ENCODE data around the gene STX8.

Gene STX8

DNA sequence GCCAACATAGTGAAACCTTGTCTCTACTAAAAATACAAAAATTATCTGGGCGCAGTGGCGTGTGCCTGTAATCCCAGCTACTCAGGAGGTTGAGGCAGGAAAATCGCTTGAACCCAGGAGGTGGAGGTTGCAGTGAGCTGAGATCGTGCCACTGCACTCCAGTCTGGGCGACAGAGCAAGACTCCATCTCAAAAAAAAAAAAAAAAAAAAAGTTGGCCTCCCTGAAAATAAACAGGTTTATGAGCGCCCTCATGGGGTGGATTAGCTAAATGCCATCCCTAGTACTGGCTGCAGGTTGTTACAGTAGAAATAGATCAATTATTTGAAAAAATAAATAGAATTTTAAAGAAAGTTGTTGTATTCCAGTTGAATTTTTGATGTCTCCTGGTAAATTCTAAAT lies 20.9 kb downstream of the STX8 start:
- peak; percentile 30 for DNase-seq (ENCODE audit: low spot score)

GRCh38 chr17:9553596-9553995 lies 22.0 kb downstream of the STX8 start:
- no peak for DNase-seq (ENCODE audit: low spot score)

DNA sequence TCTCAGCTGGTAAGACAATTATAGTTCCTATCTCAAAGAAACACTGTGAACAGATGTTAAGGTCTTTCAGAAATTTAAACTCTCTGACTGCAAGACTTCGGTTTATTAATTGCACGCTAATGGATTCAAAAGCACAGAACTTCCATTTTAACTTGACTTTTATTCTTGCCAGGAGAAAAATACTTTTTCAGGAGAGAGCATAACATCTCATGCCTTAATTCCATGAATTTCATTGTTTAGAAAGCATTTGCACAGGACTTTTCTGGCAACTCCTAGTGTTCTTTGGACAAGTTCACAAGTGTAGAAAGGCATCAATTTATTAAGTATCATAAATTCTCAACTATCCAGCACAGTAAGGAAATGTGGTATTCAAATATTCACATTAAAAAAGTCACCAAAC lies 22.4 kb downstream of the STX8 start:
- DNase-seq (ENCODE audit: low spot score): no peak

- no peak for DNase-seq (ENCODE audit: low spot score)
These were observed 26.4 kb downstream of the STX8 start for GRCh38 chr17:9549215-9549614.

DNA sequence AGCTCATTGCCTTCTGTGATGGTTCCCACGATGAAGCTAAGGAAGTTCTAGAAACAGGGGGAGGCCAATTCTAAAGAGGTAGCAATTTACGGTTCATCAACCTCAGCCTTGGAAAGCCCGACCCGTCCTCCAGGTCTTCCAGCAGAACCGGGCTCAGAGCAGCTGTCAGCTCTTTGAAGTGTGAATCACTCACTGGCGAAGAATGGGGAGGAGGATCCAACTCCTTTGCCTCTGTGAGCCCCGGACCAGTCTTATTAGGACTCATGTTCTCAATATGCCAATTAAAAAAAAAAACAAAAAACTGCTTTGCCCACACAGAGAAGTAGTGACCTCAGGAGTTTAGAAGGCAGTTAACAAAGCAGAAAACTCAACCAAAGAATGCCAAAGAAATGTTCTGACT lies 31.4 kb downstream of the STX8 start:
- no peak for DNase-seq (ENCODE audit: low spot score)

- DNase-seq (ENCODE audit: low spot score): no peak
These were observed 33.9 kb downstream of the STX8 start for GRCh38 chr17:9541718-9542117.

DNA sequence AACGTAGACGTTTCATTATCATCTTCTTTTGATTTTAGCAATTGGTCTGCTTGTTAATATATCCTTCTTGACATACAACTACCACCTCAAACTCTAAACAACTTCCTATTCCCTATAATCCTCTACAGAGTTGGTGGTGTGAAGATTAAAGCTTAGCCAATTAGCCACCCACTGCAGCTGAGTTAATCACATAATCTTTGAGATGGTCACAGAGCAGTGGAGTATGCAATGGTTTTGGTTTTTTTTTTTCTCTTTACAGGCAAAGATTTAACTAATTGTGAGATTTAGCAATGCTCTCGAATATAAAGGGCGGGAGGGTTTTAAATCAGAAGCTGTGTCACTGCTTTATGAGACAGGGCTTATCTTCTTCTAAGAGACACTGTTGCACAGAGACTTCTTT lies 37.0 kb downstream of the STX8 start:
- DNase-seq (ENCODE audit: low spot score): no peak

DNA sequence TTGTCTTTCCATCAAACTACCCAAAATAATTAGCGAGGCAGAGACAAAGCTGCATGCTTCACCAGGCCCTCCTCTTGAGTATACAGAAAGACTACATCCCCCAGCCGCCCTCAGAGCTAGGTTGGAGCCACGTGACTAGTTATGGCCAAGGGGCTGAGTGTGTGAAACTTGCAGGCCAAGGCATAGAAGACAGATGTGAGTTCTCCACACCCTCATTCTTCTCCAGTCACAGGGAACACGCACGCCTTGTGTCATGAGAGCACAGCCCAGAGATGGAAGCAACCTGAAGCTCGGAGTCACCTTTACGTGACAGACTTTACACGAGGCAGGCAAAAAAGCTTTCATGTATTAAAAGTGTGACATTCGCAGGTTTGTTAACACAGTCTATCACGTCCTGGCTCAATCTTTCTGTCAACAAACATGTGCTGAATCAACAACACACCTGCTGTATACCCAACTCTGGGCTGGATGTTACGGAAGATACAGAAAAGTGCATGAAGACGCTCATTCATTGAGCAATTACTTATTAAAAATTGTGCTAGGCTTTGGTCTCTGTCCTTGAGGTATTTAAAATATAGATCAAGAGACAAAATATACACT lies 38.3 kb downstream of the STX8 start:
- no peak for DNase-seq (ENCODE audit: low spot score)

GRCh38 chr17:9536061-9536460 lies 39.6 kb downstream of the STX8 start:
- no peak for DNase-seq (ENCODE audit: low spot score)

DNA sequence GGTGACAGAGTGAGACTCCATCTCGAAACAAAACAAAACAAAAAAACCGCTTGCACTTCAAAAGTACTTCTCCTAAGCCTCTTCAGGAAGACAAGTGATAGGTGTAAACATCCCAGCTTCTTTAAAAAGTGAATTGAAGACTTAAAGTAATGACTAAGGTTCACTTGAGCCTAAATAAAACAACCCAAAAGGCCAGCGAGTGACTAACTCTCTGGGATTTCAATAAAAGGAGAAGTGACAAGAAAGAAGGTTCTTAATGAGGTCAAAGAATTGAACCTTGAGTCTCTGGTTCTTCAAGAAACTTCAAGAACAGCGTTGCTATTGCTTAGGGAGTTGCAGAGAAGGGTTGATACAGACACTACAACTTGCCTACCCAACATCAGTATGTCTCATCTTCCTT lies 42.2 kb downstream of the STX8 start:
- no peak for DNase-seq (ENCODE audit: low spot score)

DNA sequence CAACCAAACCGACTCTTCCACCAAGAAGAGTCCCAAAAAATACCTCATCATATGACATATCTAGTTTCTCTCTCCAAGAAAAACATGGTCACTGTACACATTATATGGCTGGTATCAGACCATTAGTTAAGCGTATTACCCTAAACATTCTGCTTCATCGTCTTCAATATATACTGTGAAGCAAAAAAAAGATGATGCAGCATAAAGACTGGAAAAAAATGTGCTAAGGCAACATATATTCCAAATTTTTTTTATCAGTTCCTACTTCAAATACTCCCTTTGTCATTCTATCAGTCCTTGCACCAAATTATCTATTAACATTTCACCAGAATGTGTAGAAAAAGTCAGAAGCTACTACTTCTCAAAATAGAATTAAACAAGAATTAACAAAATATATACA lies 42.9 kb downstream of the STX8 start:
- no peak for DNase-seq (ENCODE audit: low spot score)

DNA sequence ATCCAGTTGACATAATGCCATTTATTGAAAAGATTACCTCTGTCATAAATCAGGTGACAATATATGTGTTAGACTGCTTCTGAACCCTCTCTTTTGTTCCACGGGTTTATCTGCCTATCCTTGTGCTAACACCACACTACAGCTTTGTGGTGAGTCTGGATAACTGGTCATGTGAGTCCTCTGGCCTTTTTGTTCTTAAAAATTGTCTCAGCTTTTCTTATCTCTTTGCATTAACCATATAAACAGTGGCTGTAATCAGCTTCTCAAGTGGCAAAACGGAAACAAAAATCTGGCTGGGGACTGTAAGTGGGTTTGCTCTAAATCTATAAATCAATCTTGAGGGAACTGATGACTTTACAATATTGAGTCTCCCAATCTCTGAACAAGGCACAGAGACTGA lies 44.6 kb downstream of the STX8 start:
- no peak for DNase-seq (ENCODE audit: low spot score)

DNA sequence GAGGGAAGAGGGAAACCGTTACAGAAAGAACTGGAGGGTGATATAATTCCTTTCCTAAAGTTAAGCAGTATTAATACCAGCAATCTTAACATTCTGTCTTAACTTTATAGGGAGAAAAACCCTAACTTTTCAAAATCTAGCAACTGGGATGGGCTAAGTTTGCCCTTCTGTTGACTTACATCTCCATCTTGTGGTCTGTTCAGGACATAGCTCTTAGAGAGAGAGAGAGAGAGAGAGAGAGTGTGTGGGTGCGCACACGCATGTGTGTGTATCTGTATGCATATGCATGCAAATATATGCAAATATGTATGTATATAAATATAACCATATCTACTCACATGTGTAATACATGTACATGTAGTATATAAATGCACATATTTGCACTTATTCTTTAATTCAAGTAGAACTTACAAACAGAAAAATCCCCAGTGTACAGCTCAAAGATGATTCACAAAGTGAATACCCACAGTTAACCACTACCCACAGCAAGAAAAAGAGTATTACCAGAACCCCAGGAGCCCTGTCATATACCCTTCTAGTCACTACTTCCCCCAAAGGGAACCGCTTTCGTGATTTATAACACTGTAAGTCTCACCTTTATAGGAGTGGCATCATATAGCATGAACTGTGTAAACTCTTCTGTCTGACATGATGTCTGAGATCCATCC lies 46.5 kb downstream of the STX8 start:
- no peak for DNase-seq (ENCODE audit: low spot score)

GRCh38 chr17:9527788-9528187 lies 47.8 kb downstream of the STX8 start:
- DNase-seq (ENCODE audit: low spot score): no peak

GRCh38 chr17:9522074-9522473 lies 53.5 kb downstream of the STX8 start:
- DNase-seq (ENCODE audit: low spot score): peak; percentile 10

DNA sequence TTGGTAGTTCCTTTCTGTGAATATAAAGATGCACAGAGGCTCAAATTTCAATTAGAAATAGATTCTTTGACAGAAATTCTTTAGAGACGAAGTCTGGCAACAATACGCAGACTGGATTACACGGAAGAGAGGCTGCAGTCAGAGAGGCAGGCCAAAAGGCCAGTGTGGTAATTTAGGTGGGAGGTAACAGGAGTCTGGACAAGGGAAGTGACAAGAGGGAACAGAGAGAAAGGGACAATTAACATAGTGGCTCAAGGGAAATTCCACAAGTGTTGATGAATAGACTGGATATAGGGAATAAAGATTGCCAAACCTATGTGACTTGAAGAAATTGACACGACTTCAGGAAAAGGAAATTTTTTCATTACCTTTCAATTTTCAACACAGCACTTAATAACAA lies 54.6 kb downstream of the STX8 start:
- DNase-seq (ENCODE audit: low spot score): no peak

- DNase-seq (ENCODE audit: low spot score): no peak
These were observed 55.0 kb downstream of the STX8 start for GRCh38 chr17:9520649-9521048.

DNA sequence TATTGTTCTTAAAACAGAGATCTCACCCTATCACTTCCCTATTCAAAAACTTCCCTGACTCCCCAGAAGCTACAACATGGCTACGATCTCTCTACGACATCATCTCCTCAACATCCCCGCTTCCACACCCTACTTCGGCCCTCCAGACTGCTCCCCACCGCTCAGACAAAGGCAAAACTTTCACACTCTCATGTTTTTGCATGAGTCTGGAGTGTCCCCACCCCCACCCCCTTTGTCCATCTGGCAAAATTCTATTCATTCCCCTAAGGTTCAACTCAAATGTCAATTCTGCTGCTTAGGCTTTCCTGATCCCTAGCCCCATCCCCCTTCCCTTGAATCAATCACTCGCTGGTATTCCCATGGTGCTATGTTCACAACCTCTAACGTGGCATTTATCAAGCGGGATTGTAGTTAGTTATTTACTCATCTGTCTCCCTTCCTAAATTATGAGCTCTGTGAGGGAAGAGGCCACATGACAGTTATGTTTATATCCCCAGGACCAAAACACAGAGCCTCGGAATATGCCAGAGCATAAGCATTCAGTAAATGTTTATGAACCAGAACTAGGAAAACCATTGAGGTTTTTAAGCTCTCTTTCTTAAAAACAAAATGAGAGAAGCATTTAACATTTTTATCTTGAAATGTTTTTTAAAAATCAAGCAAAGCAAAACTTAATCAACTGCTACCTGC lies 55.9 kb downstream of the STX8 start:
- no peak for DNase-seq (ENCODE audit: low spot score)

DNA sequence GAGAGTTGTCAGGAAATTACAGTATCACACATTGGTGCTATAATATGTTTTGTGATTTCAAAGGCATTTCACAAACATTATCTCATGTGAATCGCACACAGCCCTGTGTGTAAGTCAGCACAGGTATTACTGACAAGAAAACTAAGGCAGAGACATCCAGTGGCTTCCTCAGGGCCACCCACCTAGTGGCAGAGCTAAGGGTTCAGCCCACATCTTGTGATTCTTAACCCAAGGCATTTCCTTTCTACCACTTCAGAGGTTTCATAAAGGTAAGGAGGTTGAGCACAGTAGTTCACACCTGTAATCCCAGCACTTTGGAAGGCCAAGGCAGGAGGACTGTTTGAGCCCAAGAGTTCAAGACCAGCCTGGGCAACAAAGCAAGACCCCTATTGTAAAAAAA lies 58.2 kb downstream of the STX8 start:
- DNase-seq (ENCODE audit: low spot score): peak; percentile 13

DNA sequence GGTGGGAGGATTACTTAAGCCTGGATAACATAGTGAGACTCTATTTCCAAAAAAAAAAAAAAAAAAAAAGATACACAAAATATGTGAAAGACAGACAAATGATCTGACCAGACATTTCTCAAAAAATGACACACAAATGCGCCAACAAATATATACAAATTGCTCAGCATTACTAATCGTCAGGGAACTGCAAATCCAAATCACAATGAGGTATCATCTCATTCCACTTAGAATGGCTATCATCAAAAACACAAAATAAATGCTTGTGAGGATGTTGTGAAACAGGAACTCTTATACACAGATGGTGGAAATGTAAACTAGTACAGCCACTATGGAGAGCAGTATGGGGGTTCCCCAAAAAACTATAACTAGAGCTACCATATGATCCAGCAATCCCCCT lies 62.4 kb downstream of the STX8 start:
- no peak for DNase-seq (ENCODE audit: low spot score)

DNA sequence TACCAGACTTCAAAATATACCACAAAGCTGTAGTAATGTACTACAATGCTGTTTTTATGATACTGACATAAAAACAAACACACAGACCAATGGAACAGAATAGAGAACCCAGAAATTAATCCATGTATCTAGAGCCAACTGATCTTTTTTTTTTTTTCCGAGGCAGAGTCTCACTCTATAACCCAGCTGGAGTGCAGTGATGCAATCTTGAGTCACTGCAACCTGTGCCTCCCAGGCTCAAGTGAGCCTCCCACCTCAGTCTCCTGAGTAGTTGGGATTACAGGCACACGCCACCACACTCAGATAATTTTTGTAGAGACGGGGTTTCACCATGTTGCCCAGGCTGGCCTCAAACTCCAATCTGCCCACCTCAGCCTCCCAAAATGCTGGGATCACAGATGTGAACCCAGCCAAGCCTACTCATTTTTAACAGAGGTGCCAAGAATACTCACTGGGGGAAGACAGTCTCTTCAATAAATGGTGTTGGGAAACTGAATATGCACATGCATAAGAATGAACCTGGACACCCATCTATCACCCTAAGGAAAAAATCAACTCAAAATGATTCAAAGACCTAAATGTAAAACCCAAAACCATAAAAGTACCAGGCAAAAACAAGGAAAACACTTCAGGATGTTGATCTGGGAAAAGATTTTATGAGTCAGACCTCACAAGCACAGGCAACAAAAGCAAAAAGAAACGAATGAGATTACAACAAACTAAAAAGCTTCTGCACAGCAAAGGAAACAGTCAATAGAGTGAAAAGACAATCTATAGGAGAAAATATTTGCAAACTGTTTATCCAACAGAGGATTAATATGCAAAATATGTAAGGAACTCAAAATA lies 63.1 kb downstream of the STX8 start:
- no peak for DNase-seq (ENCODE audit: low spot score)

DNA sequence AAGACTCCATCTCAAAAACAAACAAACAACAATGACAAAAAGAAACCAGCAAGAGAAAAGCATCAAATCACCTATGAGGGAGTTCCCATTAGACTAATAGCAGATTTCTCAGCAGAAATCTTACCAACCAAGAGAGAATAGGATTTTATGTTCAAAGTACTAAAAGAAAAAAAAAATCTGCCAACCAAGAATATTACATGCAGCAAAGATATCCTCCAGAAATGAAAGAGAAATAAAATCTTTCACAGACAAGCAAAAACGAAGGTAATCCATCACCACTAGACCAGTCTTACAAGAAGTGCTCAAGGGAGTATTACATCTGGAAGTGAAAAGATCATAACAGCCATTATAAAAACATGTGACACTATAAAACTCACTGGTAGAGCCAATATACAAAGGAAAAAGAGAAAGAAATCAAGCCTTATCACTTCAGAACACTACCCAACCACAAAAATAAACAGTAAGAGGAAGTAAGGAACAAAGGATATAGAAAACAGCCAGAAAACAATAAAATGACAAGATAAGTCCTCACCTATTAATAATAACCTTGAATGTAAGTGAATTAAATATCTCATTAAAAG lies 66.3 kb downstream of the STX8 start:
- no peak for DNase-seq (ENCODE audit: low spot score)

All from CD4-positive, alpha-beta T cell treated with Interleukin-6 at 100 ng/mL for 8 hours (primary cell).